GM10266 (cell line): ENCODE results near the gene FAM200A.
"Not testable (repeated sequence)": the region's sequence is repeated elsewhere in the genome, so short reads cannot be mapped to it uniquely, and the experiment has no call there.

Experiments used
- DNase-seq: peaks from one replicate; pipeline ENCODE4 v3.0.0; 2012; ENCODE audit errors: extremely low spot score
- CTCF ChIP-seq: IDR thresholded peaks from 2 replicates; pipeline ENCODE4 v1.5.1; 2012; ENCODE audit warnings: mild to moderate bottlenecking, low read depth; ENCODE audit not compliant: control insufficient read depth, insufficient read depth; ENCODE audit errors: missing control alignments

FAM200A gene

DNA sequence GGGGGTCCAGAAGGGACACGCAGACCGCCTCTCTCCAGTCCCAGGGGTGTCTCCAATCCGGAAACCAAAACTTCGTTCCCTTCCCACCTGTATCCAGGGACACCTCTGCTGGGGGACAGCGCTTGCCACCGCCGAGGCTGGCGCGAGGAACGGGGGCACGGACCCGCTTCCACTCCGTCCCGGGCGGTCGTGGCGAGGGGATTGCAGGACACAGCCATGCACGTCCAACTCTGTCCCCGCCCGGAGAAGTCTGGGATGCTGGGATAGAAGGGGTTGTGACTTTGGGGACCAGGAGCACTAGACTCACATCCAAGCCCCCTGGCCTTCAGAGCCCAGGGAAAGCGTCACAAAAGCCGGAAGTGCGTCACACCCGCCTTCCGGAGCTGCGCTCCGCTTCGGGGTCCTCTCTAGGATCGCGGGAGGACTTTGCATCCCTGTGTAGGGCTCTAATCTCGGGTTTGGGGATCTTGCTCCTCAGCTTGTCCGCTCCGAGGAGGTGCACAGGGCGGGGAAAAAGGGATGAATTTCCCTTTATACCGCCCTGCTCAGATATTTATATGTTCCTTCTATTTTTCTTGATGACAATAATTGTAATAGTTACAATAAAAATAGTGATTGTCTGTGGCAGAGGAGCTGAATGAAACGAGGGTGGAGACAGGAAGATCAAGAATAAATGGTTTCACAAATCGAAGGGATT is at the start of gene FAM200A:
TSS of gene FAM200A (minus strand) at position 348 of the 697 bp plus-strand sequence. CDS start 3,707 bp downstream, outside the sequence.
- no peak for TF ChIP-seq CTCF
- DNase-seq = peak; percentile 93

DNA sequence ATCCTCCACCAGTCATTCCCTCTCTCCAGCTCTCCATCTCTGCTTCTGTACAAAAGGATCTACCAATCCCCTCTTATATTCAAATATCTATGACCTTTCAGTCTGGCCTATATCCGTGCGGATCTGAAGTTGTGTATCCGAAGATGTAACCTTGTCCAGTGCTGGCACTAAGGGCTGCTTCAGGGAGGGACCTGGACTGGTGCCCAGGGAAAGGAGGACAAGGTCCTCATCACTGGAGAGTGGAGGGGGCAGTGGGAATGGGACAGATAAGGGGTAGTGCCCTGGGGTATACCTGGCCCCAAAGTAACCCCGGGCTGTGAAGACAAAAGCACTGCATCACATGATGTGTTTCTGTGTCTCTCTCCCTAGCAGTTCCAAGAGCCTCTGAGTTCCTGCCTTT is 47.9 kb upstream of the FAM200A start:
- TF ChIP-seq CTCF = no peak

DNA sequence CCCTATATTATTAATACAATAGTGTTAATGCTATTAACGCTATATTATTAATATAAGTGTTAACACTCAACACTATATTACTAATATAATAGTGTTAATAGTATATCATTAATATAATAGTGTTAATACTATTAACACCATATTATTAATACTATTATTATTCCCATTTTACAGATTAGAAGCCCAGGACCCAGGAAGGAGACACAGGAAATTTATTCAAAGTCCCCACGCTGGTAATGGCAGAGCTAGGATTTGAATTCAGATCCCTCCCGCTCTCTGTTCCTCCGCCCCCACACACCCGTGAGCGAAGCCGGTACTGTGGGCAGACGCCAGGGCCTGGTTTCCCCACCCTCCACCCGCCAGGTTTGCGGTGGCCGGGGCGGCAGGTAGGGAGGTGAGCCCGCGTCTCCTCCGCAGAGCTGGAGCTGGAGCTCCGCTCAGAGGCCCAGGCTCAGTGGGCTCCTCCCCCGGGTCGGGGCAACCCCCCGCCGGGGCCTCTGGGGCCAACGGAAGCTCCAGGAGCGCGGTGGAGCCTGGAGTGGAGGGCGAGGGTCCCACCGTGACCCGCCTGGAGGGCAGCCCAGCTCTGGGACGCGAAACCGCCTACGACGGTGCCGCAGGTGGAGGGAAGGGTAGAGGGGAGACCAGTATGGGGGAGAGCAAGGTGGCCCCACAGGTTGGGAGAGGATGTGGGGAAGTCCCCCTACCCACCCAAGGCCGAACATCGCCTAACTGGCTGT is 46.0 kb upstream of the FAM200A start, which contains the start of gene TMEM225B:
TSS of gene TMEM225B (plus strand) at position 506 of the 740 bp plus-strand sequence. CDS start 6,122 bp downstream, outside the sequence.
- no peak for TF ChIP-seq CTCF
- no peak for DNase-seq

More for the DNA sequence above, 47.9 kb upstream of the FAM200A start:
- no peak for DNase-seq

DNA sequence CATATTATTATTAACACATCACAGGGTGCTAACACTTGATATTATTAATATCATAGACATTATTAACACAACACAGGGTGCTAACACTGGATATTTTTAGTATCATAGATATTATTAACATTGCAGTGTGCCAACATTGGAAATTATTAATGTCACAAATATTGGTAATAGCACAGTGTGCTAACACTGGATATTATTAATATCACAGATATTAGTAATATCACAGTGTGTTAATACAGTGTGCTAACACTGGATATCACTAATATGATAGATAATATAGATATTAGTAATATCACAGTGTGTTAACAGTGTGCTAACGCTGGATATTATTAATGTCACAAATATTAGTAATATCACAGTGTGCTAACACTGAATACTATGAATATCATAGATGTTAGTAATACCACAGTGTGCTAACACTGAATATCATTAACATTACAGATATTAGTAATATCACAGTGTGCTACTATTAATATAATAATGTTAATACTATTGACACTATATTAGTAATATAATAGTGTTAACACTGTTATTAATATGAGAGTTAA is 44.6 kb upstream of the FAM200A start:
- TF ChIP-seq CTCF = no peak
- no peak for DNase-seq

GRCh38 chr7:99594948-99595745 is 43.2 kb upstream of the FAM200A start:
- no peak for TF ChIP-seq CTCF
- DNase-seq = no peak

- DNase-seq = no peak
- TF ChIP-seq CTCF = no peak
These were observed 37.0 kb upstream of the FAM200A start for GRCh38 chr7:99588868-99589267.

DNA sequence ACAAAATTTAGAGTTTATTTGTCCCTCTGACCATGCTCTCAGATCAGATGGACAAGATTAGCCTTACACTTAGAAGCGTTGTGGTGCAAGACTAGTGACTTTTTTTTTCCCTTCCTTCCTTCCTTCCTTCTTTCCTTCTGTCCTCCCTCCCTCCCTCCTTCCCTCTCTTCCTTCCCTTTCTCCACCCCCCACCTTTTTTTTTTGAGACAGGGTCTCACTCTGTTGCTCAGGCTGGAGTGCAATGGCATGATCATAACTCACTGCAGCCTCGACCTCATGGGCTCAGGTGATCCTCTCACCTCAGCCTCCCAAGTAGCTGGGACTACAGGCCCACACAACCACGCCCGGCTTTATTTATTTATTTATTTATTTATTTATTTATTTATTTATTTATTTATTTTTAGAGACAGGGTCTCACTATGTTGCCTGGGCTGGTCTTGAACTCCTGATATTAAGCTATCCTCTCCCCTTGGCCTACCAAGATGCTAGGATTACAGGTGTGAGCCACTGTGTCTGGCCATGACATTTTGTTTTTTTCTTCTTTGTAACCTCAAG is 28.9 kb upstream of the FAM200A start:
- DNase-seq = not testable (repeated sequence)
